Heart left ventricle (tissue), 13 donors: ENCODE data around the gene TTC27.

ENCODE experiments used
- CTCF ChIP-seq, 12 donors: fragments of 200-600 bp; sonication (generic) in 4 of 12; IDR thresholded peaks; one replicate each; pipeline versions ENCODE4 v1.5.0 to v1.8.0; 2018 to 2022; ENCODE audit warnings: antibody characterized with exemption in 12 of 12, mild to moderate bottlenecking in 5 of 12
- POLR2A ChIP-seq, 2 donors: fragments of 450-650 bp; IDR thresholded peaks; one replicate each; pipeline ENCODE4 v1.6.1; 2017; ENCODE audit warnings: antibody characterized with exemption in 2 of 2, mild to moderate bottlenecking in 2 of 2, moderate library complexity in 2 of 2
- donor health status: ischemic (EF 13 %, LVEDD 7.1; RV severe dilation, severe dysfunction).
- donor health status: DM: no; HTN: yes; CAD: no.
- donor health status: DM: no; HTN: no; CAD: no.
- donor health status: ischemic (EF 25% LVEDD 6.9; RV normal size, moderate dysfunction).
- donor health status: ischemic (EF 25% LVEDD 5.7; RV mildly dilated, moderate dysfunction).
- donor health status: ischemic (EF 35%, LVEDD 5.7; RV mildly dilated, moderate dysfunction).
- donor health status: nonischemic (EF 11% LVEDD 7.7; RV severe dilation, severe dysfunction).
- donor health status: DM: yes; HTN: yes; CAD: no.
- donor health status: PGD.
- donor health status: ischemic (EF 29% LVEDD 5.4; RV normal size, mild dysfunction).
- donor health status: nonischemic (EF 23%, LVEDD 6.1; RV moderate dilation, normal function).

- TF ChIP-seq CTCF (IDR thresholded peaks at IDR 0.05) (no peak), POLR2A (IDR thresholded peaks at IDR 0.05) (no peak)
Measured at GRCh38 chr2:32852856-32853255, 225.0 kb downstream of the TTC27 start.
